Nephron progenitor cell (in vitro differentiated cells): ENCODE measurements around the gene RNF157.

Experiments used
- DNase-seq: peaks from one replicate; pipeline ENCODE4 v3.0.0; 2021
- H3K27ac Mint-ChIP-seq: 2 replicates; pipeline ENCODE4 v1.8.0; 2021; ENCODE audit warnings: mild to moderate bottlenecking, moderate library complexity, mixed read lengths
- H3K27me3 Mint-ChIP-seq: 2 replicates; pipeline ENCODE4 v1.8.0; 2021; ENCODE audit warnings: mild to moderate bottlenecking, low read depth, mixed read lengths; ENCODE audit not compliant: poor library complexity
- H3K36me3 Mint-ChIP-seq: 2 replicates; pipeline ENCODE4 v1.8.0; 2021; ENCODE audit warnings: low read depth, mixed read lengths
- H3K4me1 Mint-ChIP-seq: 2 replicates; pipeline ENCODE4 v1.8.0; 2021; ENCODE audit warnings: mixed read lengths
- H3K4me3 Mint-ChIP-seq: 2 replicates; pipeline ENCODE4 v1.8.0; 2021; ENCODE audit warnings: mild to moderate bottlenecking, moderate library complexity, mixed read lengths
- H3K9me3 Mint-ChIP-seq: 2 replicates; pipeline ENCODE4 v1.8.0; 2021; ENCODE audit warnings: mild to moderate bottlenecking, moderate library complexity, mixed read lengths
- CTCF ChIP-seq: fragments of 200-600 bp; sonication (generic); IDR thresholded peaks from 2 replicates; pipeline ENCODE4 v1.5.0; 2021; ENCODE audit warnings: antibody characterized with exemption

RNF157 gene

GRCh38 chr17:76107509-76107908 is 132.8 kb downstream of the RNF157 start:
- no peak overlapping the region for H3K4me3 Mint-ChIP-seq
- no peak for DNase-seq
- H3K9me3 Mint-ChIP-seq, result no peaks in the 10 kb centered on the region
- no peaks in the 10 kb centered on the region for H3K36me3 Mint-ChIP-seq
- peaks cover 12% of the 10 kb centered on the region for H3K4me1 Mint-ChIP-seq
- peaks cover 3% of the 10 kb centered on the region for H3K27me3 Mint-ChIP-seq
- no peak overlapping the region for H3K27ac Mint-ChIP-seq
- no peak for TF ChIP-seq CTCF

- H3K27ac Mint-ChIP-seq, result no peak overlapping the region
- no peak for DNase-seq
- peaks cover 5% of the 10 kb centered on the region for H3K36me3 Mint-ChIP-seq
- peaks cover 3% of the 10 kb centered on the region for H3K27me3 Mint-ChIP-seq
- TF ChIP-seq CTCF, result no peak
- H3K4me1 Mint-ChIP-seq, result peaks cover 12% of the 10 kb centered on the region
- no peaks in the 10 kb centered on the region for H3K9me3 Mint-ChIP-seq
- no peak overlapping the region for H3K4me3 Mint-ChIP-seq
Observed at GRCh38 chr17:76106703-76107102, 133.6 kb downstream of the RNF157 start.

GRCh38 chr17:76104896-76105231 is 135.4 kb downstream of the RNF157 start:
- H3K9me3 Mint-ChIP-seq, result no peaks in the 10 kb centered on the region
- no peak overlapping the region for H3K27ac Mint-ChIP-seq
- H3K36me3 Mint-ChIP-seq, result peaks cover 18% of the 10 kb centered on the region
- TF ChIP-seq CTCF, result no peak
- DNase-seq, result no peak
- no peak overlapping the region for H3K4me3 Mint-ChIP-seq
- H3K4me1 Mint-ChIP-seq, result peaks cover 12% of the 10 kb centered on the region
- peaks cover 3% of the 10 kb centered on the region for H3K27me3 Mint-ChIP-seq

GRCh38 chr17:76104140-76104895 is 136.0 kb downstream of the RNF157 start:
- Mint-ChIP-seq H3K9me3 (no peaks in the 10 kb centered on the region), H3K4me1 (peaks cover 12% of the 10 kb centered on the region), H3K27me3 (peaks cover 3% of the 10 kb centered on the region), H3K36me3 (peaks cover 23% of the 10 kb centered on the region), H3K4me3 (peak overlapping the region; percentile 92), H3K27ac (no peak overlapping the region)
- no peak for TF ChIP-seq CTCF
- no peak for DNase-seq

- no peaks in the 10 kb centered on the region for H3K9me3 Mint-ChIP-seq
- H3K27me3 Mint-ChIP-seq, result peaks cover 3% of the 10 kb centered on the region
- DNase-seq, result peak; percentile 94
- H3K4me1 Mint-ChIP-seq, result peaks cover 12% of the 10 kb centered on the region
- no peak for TF ChIP-seq CTCF
- peak within 1 kb of the TSS; percentile 92 for H3K4me3 Mint-ChIP-seq
- peaks cover 31% of the 10 kb centered on the region for H3K36me3 Mint-ChIP-seq
- H3K27ac Mint-ChIP-seq, result peak within 1 kb of the TSS; percentile 78
Observed at GRCh38 chr17:76103274-76104139, 136.8 kb downstream of the RNF157 start, which contains the start of gene EXOC7. Gene EXOC7, minus strand, starts transcription at chr17:76103787. Its CDS starts 95 bp downstream, at chr17:76103692.
